Uterus (tissue), 4 donors: ENCODE results near the gene ISG15. TPM values are rescaled to one million over a fixed set of nuclear protein-coding genes. Genes with fewer than 3 reads are reported as not detected.

ENCODE experiments used
- DNase-seq, 2 donors: peaks; one replicate each; pipeline ENCODE4 v3.0.0-alpha.2; 2019 to 2020
- H3K27ac ChIP-seq, 2 donors: fragments of 200-600 bp; sonication (generic); 1 replicate in 1 of 2; 2 replicates in 1 of 2; pipeline ENCODE4 v1.5.1; 2016 to 2018
- H3K27me3 ChIP-seq, 2 donors: fragments of 200-600 bp; sonication (generic); one replicate each; pipeline ENCODE4 v1.5.1; 2018 to 2019; ENCODE audit warnings: control low read depth in 1 of 2
- H3K36me3 ChIP-seq, 2 donors: fragments of 200-600 bp; sonication (generic); one replicate each; pipeline ENCODE4 v1.5.1; 2019; ENCODE audit warnings: control low read depth in 1 of 2
- H3K4me1 ChIP-seq, 2 donors: fragments of 200-600 bp; sonication (generic); one replicate each; pipeline ENCODE4 v1.5.1; 2018 to 2019; ENCODE audit warnings: control low read depth in 1 of 2
- H3K4me3 ChIP-seq, 2 donors: fragments of 200-600 bp; sonication (generic); 1 replicate in 1 of 2; 2 replicates in 1 of 2; pipeline ENCODE4 v1.5.1; 2018 to 2019; ENCODE audit warnings: mild to moderate bottlenecking in 1 of 2
- H3K9me3 ChIP-seq, 2 donors: fragments of 200-600 bp; sonication (generic); one replicate each; pipeline ENCODE4 v1.5.1; 2019; ENCODE audit warnings: control low read depth in 1 of 2
- POLR2A ChIP-seq, 2 donors: fragments of 450-650 bp; IDR thresholded peaks; one replicate each; pipeline ENCODE4 v1.6.1; 2016; ENCODE audit warnings: antibody characterized with exemption in 2 of 2, mild to moderate bottlenecking in 1 of 2, moderate library complexity in 1 of 2
- intact Hi-C: fragments of 100-400 bp; cut with DNase I; formaldehyde crosslinking; loops from one replicate; pipeline ENCODE4 v1.15.1; 2023; ENCODE audit warnings: low total_unique reads
- total RNA-seq, 4 donors: library from RNA; depleted of rRNA in 3 of 4; stranded (reverse); fragments of >200 nt in 3 of 4; gene quantifications; one replicate each; pipeline versions ENCODE4 v1.1.0 to v1.2.4, GENCODE V29; 2014 to 2023
- TF ChIP-seq, protein P1 (sequence below), 4 experiments: fragments of 200-600 bp in 2 of 4; fragments of 450-650 bp in 2 of 4; sonication (generic) in 2 of 4; IDR thresholded peaks; one replicate each; pipeline ENCODE4 v1.5.1; 2016 to 2019; ENCODE audit warnings: antibody characterized with exemption in 4 of 4, mild to moderate bottlenecking in 2 of 4, moderate library complexity in 1 of 4
- donor health status: DM: yes; HTN: yes; CAD: no.

Gene ISG15
- total RNA-seq, 4 donors from 2014 or later, result 1.8 to 27.2 (median 15.2) TPM

- H3K9me3 ChIP-seq, result no peaks in the 10 kb centered on the region
- peaks cover 9 to 28% of the 10 kb centered on the region in 2 donors for H3K4me1 ChIP-seq
- no peak overlapping the region for H3K4me3 ChIP-seq
- intact Hi-C loops, result no loop called here
- no peaks in the 10 kb centered on the region for H3K36me3 ChIP-seq
- no peak overlapping the region for H3K27ac ChIP-seq
- H3K27me3 ChIP-seq, result peaks cover 0 to 8% of the 10 kb centered on the region in 2 donors
- TF ChIP-seq POLR2A (IDR thresholded peaks at IDR 0.05), result no peak
- TF ChIP-seq, protein P1, sequence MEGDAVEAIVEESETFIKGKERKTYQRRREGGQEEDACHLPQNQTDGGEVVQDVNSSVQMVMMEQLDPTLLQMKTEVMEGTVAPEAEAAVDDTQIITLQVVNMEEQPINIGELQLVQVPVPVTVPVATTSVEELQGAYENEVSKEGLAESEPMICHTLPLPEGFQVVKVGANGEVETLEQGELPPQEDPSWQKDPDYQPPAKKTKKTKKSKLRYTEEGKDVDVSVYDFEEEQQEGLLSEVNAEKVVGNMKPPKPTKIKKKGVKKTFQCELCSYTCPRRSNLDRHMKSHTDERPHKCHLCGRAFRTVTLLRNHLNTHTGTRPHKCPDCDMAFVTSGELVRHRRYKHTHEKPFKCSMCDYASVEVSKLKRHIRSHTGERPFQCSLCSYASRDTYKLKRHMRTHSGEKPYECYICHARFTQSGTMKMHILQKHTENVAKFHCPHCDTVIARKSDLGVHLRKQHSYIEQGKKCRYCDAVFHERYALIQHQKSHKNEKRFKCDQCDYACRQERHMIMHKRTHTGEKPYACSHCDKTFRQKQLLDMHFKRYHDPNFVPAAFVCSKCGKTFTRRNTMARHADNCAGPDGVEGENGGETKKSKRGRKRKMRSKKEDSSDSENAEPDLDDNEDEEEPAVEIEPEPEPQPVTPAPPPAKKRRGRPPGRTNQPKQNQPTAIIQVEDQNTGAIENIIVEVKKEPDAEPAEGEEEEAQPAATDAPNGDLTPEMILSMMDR (IDR thresholded peaks at IDR 0.05), result no peak
- DNase-seq, result no peak
These were observed 22.1 kb downstream of the ISG15 start for GRCh38 chr1:1035291-1035943.

GRCh38 chr1:1037366-1038327, 24.4 kb downstream of the ISG15 start:
- TF ChIP-seq, protein P1 (IDR thresholded peaks at IDR 0.05), result no peak
- TF ChIP-seq POLR2A (IDR thresholded peaks at IDR 0.05), result no peak

DNA sequence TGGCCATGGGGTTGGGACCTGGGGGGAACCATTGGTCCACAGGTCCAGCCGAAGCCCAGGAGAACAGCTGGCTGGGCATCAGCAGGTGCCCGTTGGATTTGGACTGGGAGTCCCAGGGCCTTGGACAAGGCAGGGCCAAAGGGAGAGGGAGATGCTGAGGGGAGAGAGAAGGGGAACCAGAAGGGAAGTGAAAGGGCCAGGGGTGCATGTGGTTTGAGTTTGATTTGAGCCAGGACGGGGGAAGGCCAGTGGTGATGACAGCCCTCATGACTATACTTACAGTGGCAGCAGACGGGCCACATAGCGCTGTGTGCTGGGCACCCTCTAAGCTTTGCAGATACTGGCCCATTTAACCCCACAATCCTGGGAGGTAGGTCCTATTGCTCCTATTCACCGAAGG, 25.4 kb downstream of the ISG15 start:
- peaks cover 9 to 19% of the 10 kb centered on the region in 2 donors for H3K4me1 ChIP-seq
- intact Hi-C loops, result no loop called here
- TF ChIP-seq POLR2A (IDR thresholded peaks at IDR 0.05), result no peak
- TF ChIP-seq, protein P1 (IDR thresholded peaks at IDR 0.05), result no peak

More at GRCh38 chr1:1037366-1038327, 24.4 kb downstream of the ISG15 start:
- Histone ChIP-seq H3K4me1 (peaks cover 9 to 28% of the 10 kb centered on the region in 2 donors), H3K36me3 (no peaks in the 10 kb centered on the region), H3K27ac (no peak overlapping the region), H3K9me3 (no peaks in the 10 kb centered on the region), H3K4me3 (no peak overlapping the region), H3K27me3 (peaks cover 0 to 8% of the 10 kb centered on the region in 2 donors)
- intact Hi-C loops, result no loop called here
- no peak for DNase-seq

GRCh38 chr1:1039145-1039910, 26.0 kb downstream of the ISG15 start:
- Histone ChIP-seq H3K36me3 (no peaks in the 10 kb centered on the region), H3K27ac (no peak overlapping the region), H3K27me3 (peaks cover 0 to under 1% of the 10 kb centered on the region in 2 donors), H3K4me1 (peaks cover 9 to 12% of the 10 kb centered on the region in 2 donors), H3K9me3 (no peaks in the 10 kb centered on the region), H3K4me3 (no peak overlapping the region)
- intact Hi-C loops, result no loop called here
- no peak for DNase-seq
- no peak for TF ChIP-seq POLR2A (IDR thresholded peaks at IDR 0.05)
- TF ChIP-seq, protein P1 (IDR thresholded peaks at IDR 0.05), result no peak

More for the DNA sequence above, 25.4 kb downstream of the ISG15 start:
- Histone ChIP-seq H3K36me3 (no peaks in the 10 kb centered on the region), H3K27ac (no peak overlapping the region), H3K4me3 (no peak overlapping the region), H3K27me3 (peaks cover 0 to 7% of the 10 kb centered on the region in 2 donors), H3K9me3 (no peaks in the 10 kb centered on the region)
- no peak for DNase-seq
